Tibial artery (tissue), 4 donors: ENCODE data around the gene PCDH9.

Experiments used
- DNase-seq, 2 donors: peaks; one replicate each; pipeline ENCODE4 v3.0.0-alpha.2; 2019
- H3K27ac ChIP-seq, 2 donors: fragments of 200-600 bp; sonication (generic) in 1 of 2; 1 replicate in 1 of 2; 2 replicates in 1 of 2; pipeline ENCODE4 v1.5.1; 2018 to 2019; ENCODE audit warnings: mild to moderate bottlenecking in 1 of 2
- H3K27me3 ChIP-seq, 2 donors: fragments of 200-600 bp; sonication (generic) in 1 of 2; one replicate each; pipeline versions ENCODE4 v1.5.1 to v1.6.0; 2016 to 2019
- H3K36me3 ChIP-seq, 3 donors: fragments of 200-600 bp; sonication (generic) in 2 of 3; one replicate each; pipeline ENCODE4 v1.5.1; 2016 to 2019; ENCODE audit warnings: mild to moderate bottlenecking in 2 of 3
- H3K4me1 ChIP-seq, 4 donors: fragments of 200-600 bp; sonication (generic) in 2 of 4; 1 replicate in 3 of 4; 2 replicates in 1 of 4; pipeline ENCODE4 v1.5.1; 2016 to 2019
- H3K4me3 ChIP-seq, 2 donors: fragments of 200-600 bp; sonication (generic) in 1 of 2; 1 replicate in 1 of 2; 2 replicates in 1 of 2; pipeline ENCODE4 v1.5.1; 2018 to 2019; ENCODE audit warnings: mild to moderate bottlenecking in 2 of 2
- H3K9me3 ChIP-seq, 3 donors: fragments of 200-600 bp; sonication (generic) in 1 of 3; one replicate each; pipeline ENCODE4 v1.5.1; 2016 to 2019
- CTCF ChIP-seq, 2 experiments: fragments of 200-600 bp in 1 of 2; fragments of 450-650 bp in 1 of 2; IDR thresholded peaks; one replicate each; pipeline ENCODE4 v1.5.1; 2017 to 2019; ENCODE audit warnings: antibody characterized with exemption in 2 of 2, mild to moderate bottlenecking in 1 of 2, moderate library complexity in 1 of 2
- intact Hi-C: fragments of 100-400 bp; cut with DNase I; formaldehyde crosslinking; loops from one replicate; pipeline ENCODE4 v1.15.0; 2023; ENCODE audit warnings: low total_unique reads

PCDH9 gene

GRCh38 chr13:66842766-66843165 is 387.4 kb downstream of the PCDH9 start:
- no peaks in the 10 kb centered on the region for H3K4me1 ChIP-seq
- no peak overlapping the region for H3K4me3 ChIP-seq
- H3K27ac ChIP-seq = no peak overlapping the region
- no peaks in the 10 kb centered on the region for H3K9me3 ChIP-seq
- no peaks in the 10 kb centered on the region for H3K27me3 ChIP-seq
- H3K36me3 ChIP-seq = no peaks in the 10 kb centered on the region
- intact Hi-C loops = no loop called here
- no peak for TF ChIP-seq CTCF (IDR thresholded peaks at IDR 0.05)
- no peak for DNase-seq

- no peaks in the 10 kb centered on the region for H3K9me3 ChIP-seq
- H3K4me3 ChIP-seq = no peak overlapping the region
- no peaks in the 10 kb centered on the region for H3K27me3 ChIP-seq
- no peak for TF ChIP-seq CTCF (IDR thresholded peaks at IDR 0.05)
- no peaks in the 10 kb centered on the region for H3K36me3 ChIP-seq
- no peak for DNase-seq
- intact Hi-C loops = no loop called here
- H3K27ac ChIP-seq = no peak overlapping the region
- no peaks in the 10 kb centered on the region for H3K4me1 ChIP-seq
Measured at GRCh38 chr13:66840621-66841020, 389.5 kb downstream of the PCDH9 start.

- Histone ChIP-seq H3K4me3 (no peak overlapping the region), H3K27me3 (no peaks in the 10 kb centered on the region), H3K4me1 (no peaks in the 10 kb centered on the region), H3K27ac (no peak overlapping the region), H3K36me3 (no peaks in the 10 kb centered on the region), H3K9me3 (no peaks in the 10 kb centered on the region)
- no peak for TF ChIP-seq CTCF (IDR thresholded peaks at IDR 0.05)
- no peak for DNase-seq
- intact Hi-C loops = no loop called here
Measured at GRCh38 chr13:66837246-66837645, 392.9 kb downstream of the PCDH9 start.

GRCh38 chr13:66835040-66835628 is 395.0 kb downstream of the PCDH9 start:
- Histone ChIP-seq H3K27ac (no peak overlapping the region), H3K27me3 (no peaks in the 10 kb centered on the region), H3K4me3 (no peak overlapping the region), H3K4me1 (no peaks in the 10 kb centered on the region), H3K36me3 (no peaks in the 10 kb centered on the region), H3K9me3 (no peaks in the 10 kb centered on the region)
- peak; percentile 58 to 67 for DNase-seq
- no peak for TF ChIP-seq CTCF (IDR thresholded peaks at IDR 0.05)
- intact Hi-C loops = no loop called here

GRCh38 chr13:66830940-66831716 is 399.0 kb downstream of the PCDH9 start:
- no peak for DNase-seq
- Histone ChIP-seq H3K27ac (no peak overlapping the region), H3K9me3 (no peaks in the 10 kb centered on the region), H3K27me3 (no peaks in the 10 kb centered on the region), H3K4me3 (no peak overlapping the region), H3K36me3 (no peaks in the 10 kb centered on the region), H3K4me1 (no peaks in the 10 kb centered on the region)
- TF ChIP-seq CTCF (IDR thresholded peaks at IDR 0.05) = no peak
- intact Hi-C loops = no loop called here
